GM18517 (cell line): ENCODE results near the gene MRPL40.
A peak's percentile ranks its signal among the peaks of the same experiment; 100 is the strongest.
"Not testable (repeated sequence)": the region's sequence is repeated elsewhere in the genome, so short reads cannot be mapped to it uniquely, and the experiment has no call there.

Source experiments
- ATAC-seq: cut with Tn5 transposase; IDR thresholded peaks from one replicate; pipeline ENCODE4 v1.9.1; 2021; ENCODE audit warnings: mild to moderate bottlenecking, moderate library complexity; ENCODE audit not compliant: unreplicated experiment

Gene MRPL40

DNA sequence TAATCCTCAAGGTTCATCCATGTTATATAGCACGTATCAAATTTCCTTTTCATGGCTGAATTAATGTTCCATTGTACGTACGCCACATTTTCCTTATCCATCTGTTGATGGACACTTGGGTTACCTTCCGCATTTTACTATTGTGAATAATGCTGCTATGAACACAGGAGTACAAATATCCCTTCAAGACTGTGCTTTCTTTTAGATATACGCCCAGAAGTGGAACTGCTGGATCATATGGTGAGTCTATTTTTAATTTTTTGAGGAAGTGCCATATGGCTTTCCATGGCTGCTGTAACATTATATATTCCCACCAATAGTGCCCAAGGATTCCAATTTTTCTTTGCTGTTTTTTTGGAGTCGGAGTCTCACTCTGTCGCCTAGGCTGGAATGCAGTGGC lies 6.0 kb downstream of the MRPL40 start:
- no peak for ATAC-seq

DNA sequence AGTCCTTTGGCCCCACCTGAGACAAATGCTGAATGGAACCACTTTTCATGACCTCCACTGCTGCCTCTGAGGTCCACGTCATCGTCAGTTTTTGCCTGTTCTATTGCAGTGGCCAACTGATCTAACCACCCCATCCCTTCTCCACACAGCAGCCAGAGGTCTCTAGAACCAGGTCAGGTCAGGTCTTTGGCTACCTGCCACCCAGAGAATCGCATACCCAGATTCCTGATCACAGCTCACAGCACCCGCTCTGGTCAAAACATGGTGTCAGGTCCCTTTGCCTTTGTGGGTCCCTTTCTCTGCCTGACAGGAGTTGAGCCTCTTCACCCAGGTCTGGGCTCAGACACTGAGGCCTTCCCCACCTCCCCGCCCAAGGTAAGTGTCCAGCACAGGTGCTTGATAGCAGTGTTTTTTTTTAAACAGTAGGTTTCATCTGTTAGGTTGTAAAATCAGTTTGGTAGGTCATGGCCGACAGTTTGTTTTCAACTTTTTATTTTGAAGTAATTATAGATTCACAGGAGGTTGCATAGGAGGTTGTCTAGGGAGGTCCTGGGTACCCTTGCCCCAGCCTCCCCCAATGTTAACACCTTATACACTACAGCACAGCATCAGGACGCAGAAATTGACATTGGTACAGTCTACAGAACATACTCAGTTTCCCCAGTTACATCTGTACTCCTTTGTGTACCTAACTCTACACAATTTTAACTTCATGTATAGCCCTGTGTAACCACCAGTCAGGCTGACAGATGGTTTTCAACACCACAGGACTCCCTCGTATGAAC lies 8.3 kb downstream of the MRPL40 start:
- ATAC-seq: no peak

DNA sequence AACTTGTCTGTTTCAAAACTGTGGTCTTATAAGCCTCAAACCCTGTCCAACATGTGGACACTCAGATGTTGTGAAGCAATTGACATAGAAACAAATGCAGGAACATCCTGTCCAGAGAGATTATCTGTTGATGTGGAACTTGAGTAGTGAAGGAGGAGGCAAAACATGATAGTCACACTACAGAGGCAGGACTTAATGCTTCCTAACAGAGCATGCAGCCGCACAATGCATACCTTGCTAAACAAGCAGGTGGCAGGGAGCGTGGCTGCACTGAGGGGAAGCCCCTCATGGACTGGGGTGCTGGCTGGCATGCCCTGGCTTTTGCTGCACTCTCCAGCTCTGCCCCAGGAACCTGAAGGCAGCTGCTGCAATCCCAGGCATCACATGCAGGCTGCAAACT lies 9.8 kb downstream of the MRPL40 start:
- ATAC-seq: no peak

GRCh38 chr22:19443544-19444211 lies 11.3 kb downstream of the MRPL40 start:
- no peak for ATAC-seq

DNA sequence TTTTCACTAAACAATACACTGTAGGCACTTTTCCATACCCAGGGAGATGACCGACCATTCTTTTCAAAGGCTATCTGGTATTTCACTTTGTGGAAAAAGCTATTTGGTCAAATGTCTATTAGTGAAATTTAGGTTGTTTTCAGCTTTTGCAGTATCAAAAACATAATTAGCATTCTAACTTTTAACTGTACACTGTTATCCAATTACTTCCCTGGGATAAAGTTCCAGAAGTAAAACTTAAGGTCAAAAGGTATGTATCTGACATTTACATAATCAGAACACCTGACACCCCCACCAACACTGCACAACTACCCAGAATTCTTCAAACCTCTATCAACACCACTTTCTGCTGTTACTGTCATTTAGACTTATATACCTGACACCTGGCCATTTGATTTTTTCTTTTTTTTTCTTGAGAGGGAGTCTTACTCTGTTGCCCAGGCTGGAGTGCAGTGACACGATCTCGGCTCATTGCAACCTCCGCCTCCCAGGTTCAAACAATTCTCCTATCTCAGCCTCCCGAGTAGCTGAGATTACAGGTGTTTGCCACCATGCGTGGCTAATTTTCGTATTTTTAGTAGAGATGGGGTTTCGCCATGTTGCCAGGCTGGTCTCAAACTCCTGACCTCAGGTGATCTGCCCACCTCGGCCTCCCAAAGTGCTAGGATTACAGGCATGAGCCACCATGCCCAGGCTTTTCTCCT lies 13.1 kb downstream of the MRPL40 start:
- not testable (repeated sequence) for ATAC-seq

- ATAC-seq: no peak
Measured at GRCh38 chr22:19446603-19447329, 14.4 kb downstream of the MRPL40 start.

DNA sequence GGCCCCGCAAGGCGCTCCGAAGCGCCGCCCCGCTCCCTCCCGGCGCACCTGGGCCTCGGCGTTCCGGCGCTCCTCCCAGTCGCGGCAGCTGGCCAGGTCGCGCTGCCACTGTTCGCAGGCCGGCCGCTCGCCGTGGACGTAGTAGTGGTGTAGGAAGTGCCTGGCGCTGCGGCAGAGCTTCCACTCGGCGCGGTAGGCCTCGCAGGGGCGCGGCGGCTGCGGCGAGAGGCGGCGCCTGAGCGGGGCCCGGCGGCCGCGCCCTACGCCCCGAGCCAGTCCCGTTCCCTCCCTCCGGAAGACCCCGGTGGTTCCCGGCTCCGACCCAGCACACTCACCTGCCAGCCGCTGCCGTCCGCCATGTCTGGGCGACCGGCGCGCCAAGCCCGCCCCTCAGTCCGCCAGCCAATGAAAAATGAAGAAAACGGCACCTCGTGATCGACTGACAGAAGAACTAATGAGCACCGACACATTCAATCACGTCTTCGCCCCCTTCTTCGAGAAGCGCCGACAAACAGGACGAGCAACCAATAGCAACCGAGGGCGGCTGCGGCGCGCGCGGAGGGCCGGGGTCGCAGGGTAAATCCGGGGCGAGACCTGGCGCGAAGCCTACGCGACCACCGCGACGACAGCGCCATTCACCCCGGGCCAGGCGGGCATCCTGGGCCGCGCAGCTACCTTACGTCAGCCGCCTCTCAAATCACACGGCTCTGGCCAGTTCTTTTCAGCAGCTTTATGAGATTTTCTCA lies 15.2 kb downstream of the MRPL40 start, which contains the start of gene C22orf39:
Gene C22orf39, minus strand, starts transcription at position 382 of the 746 bp plus-strand sequence. Its CDS starts 23 bp downstream, at position 359.
- ATAC-seq: peak; percentile 83

DNA sequence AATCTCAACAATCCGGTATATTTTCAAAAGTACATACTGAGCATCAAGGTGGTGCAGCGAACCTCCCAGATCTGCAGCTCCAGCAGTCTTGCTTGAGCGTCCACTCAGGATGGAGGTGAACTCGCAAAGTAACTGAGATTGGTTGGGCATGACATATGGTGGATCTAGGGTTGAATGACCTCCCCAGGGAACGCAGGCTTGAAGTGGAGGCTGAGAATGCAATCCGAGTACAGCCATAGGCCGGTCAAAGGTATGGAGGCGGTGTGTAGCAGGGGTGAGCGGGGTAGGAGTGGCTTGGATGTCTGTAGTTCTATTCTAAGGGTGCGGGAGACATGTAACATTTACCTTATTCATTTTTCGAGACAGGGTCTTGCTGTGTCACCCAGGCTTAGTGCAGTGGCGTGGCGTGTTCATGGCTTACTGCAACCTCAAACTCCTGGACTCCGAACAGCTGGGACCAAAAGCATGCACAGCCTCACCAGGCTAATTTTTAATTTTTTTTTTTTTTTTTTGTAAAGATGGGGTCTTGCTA lies 15.8 kb downstream of the MRPL40 start:
- peak; percentile 19 for ATAC-seq

DNA sequence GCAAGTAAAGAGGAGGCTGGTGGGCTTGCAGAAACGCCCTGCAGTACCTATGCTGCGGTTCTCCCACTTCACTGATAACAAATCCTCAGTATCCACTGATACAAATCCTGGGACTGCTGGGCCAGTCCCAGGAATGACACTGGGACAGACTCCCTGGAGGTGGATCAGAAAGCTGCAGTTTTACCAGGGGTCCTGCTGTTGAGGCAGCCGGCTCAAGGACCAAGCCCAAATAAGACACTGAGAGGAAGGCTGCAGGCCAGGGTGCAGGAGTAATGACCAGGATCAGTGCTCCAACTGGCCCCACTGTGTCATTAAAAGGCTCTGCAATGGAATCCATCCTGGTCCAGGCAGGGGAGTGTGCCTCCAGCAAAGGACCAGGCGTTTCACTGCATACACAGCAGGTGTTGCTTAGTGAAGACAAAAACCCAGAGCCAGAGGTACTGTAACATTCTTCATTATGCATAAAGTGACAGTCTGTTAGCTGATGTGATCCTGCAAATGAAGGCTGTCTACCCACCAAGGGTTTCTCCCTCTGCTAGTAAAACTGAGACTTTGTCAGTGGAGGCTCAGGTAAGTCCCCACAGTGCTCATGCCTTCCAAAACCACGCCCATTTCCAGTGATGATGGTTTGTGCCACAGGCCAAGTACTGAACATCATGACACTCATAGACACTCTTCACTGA lies 16.5 kb downstream of the MRPL40 start:
- no peak for ATAC-seq

GRCh38 chr22:19449422-19449767 lies 17.1 kb downstream of the MRPL40 start:
- ATAC-seq: no peak

DNA sequence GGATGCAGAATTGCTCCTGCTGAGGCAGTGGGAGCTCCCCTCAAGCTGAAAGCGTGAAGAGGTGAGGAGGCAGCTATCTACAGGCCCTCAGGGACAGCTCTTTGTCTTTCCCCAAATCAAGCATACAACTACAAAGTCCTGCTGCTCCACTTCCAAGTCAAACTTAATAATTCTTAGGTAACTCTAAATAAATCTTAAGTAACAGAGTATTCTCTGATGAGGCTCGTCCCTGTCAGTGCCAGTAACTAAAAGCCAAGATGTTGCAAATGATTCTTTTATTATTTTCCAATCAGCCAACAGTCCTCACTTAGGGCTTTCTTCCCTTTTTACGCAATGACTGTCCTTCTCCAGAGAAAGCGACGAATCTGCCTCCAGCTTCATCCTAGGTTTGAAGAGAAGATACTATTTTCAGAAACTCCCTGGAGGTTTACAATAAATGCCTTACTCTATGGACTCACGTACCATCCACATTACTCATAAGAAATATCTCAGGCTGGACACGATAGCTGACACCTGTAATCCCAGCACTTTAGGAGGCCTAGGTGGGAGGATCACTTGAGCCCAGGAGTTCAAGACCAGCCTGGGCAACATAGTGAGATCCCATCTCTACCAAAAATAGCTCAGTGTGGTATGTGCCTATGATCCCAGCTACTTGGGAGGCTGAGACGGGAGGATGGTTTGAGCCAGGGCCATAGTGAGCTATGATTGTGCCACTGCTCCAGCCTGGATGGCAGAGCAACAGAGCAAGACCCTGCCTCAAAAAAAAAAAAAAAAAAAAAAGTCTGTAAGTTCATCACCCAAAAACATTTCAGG lies 18.2 kb downstream of the MRPL40 start:
- no peak for ATAC-seq

GRCh38 chr22:19451570-19451969 lies 19.2 kb downstream of the MRPL40 start:
- no peak for ATAC-seq

DNA sequence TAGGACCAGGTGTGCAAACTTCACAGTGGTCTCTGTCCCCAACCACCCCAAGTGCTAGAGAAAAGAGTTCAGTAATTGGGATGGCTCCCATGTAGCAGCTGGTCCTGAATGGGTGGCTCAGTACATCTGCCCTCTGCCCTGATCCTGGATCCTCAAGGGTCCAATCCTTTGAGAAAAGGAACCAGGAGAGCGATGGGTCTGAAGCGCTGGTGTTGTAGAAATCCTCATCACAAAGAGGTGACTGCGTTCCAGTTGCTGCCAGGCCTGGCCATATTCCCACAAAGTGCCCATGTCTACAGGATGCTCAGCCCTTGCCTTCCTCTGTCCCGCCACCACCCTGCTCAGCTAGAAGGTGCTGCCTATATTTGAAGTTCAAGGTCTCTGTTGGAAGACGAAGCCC lies 21.4 kb downstream of the MRPL40 start:
- no peak for ATAC-seq

GRCh38 chr22:19454156-19454555 lies 21.8 kb downstream of the MRPL40 start:
- no peak for ATAC-seq

GRCh38 chr22:19455033-19455432 lies 22.7 kb downstream of the MRPL40 start:
- ATAC-seq: no peak

DNA sequence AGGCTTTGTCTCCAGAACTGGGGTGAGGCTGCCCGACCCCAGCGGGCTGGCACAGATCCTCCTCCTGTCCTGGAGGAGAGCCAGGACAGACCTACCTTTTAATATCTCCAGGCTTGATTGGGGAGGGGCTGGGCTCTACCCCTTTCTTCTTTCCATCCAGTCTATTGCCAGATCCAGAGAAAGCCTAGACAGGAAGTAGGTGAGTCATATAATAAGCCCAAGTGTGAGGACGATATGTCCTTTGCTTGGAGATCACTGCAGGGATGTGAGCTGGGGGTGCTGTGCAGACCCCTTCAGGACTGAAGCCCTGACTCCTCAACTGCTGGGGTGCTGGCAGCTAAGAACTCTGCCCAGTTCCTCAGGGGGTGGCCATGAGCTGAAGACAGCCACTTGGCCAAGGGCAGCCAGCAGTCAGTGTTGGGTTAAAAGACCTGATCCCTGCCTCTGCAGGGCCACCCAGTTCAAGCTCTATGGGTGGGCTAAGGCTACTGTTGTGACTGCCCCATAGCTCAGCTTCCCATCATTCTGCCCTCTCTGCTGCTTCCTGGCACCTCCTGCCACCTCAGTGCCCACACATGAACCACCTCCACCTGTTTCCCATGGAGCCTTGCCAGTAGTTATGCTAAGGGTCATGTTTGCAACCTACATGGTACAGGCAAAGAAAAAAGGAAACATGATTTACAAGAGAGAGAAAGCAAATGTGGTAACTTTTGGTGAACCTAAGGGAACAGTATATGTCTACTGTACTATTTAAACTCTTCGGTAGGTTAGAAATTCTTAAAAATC lies 23.4 kb downstream of the MRPL40 start:
- ATAC-seq: no peak

DNA sequence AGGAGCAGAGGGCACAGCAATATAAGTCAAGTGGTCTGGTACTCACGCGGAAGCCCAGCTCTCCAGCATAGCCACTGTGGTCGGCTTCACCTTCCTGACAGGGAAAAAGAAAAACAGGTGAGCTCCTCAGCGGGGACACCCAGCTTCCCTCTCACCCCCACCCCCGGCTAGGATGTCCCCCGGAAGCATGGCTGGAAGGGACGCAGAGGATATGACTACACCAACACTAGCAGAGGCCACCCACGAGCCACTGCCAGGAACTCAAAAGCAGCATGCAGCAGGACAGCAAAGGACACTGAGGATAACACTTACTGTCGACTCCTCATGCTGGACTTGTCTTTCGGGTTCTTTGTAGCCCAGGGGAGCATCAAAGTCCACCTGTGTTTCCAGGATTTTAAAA lies 24.2 kb downstream of the MRPL40 start:
- ATAC-seq: no peak

GRCh38 chr22:19457828-19458428 lies 25.6 kb downstream of the MRPL40 start:
- ATAC-seq: no peak
